B cell (primary cell): Measurements from ENCODE around the gene POLR2B. TPM values are rescaled to one million over a fixed set of nuclear protein-coding genes. Genes with fewer than 3 reads are reported as not detected.

Source experiments
- ATAC-seq: fragments of 200-7000 bp; cut with Tn5 transposase; one replicate; pipeline ENCODE4 v1.10.0; 2021; ENCODE audit warnings: low read depth, mild to moderate bottlenecking, moderate number of reproducible peaks, moderate library complexity
- CTCF ChIA-PET: fragments of 350-600 bp; sonication (Branson Sonifier 250); formaldehyde crosslinking; loops from one replicate; lab custom pipeline; 2021; ENCODE audit warnings: antibody characterized with exemption, inconsistent platforms; lab: Charles Lee
- POLR2A ChIA-PET: fragments of 350-600 bp; sonication (Branson Sonifier 250); formaldehyde crosslinking; loops from one replicate; lab custom pipeline; 2021; ENCODE audit warnings: antibody characterized with exemption; lab: Charles Lee
- DNase-seq: peaks from one replicate; pipeline ENCODE4 v3.0.0; 2013
- H2AFZ ChIP-seq: 2 replicates; pipeline ENCODE4 v1.6.1; 2012; ENCODE audit warnings: mild to moderate bottlenecking, low read depth, low read length; ENCODE audit not compliant: insufficient read depth, poor library complexity, severe bottlenecking
- H3K27ac ChIP-seq, 2 donors: 1 replicate in 1 of 2; 2 replicates in 1 of 2; pipeline ENCODE4 v1.5.1; 2012 to 2013; ENCODE audit warnings: low read length in 2 of 2, mild to moderate bottlenecking in 2 of 2, moderate library complexity in 1 of 2
- H3K27me3 ChIP-seq, 4 experiments: fragments of 200-600 bp in 1 of 4; sonication (generic) in 1 of 4; replicated peaks in 1 of 4; 1 replicate in 2 of 4; 2 replicates in 2 of 4; pipeline versions ENCODE4 v1.6.1 to v1.7.0; 2013 to 2016; ENCODE audit warnings: low read length in 3 of 4, mild to moderate bottlenecking in 2 of 4, mixed read lengths in 1 of 4, moderate library complexity in 1 of 4; ENCODE audit not compliant: insufficient read depth in 4 of 4, control insufficient read depth in 3 of 4; ENCODE audit errors: control extremely low read depth in 1 of 4
- H3K36me3 ChIP-seq, 2 experiments: replicated peaks in 1 of 2; 1 replicate in 1 of 2; 2 replicates in 1 of 2; pipeline versions ENCODE4 v1.6.1 to v1.7.1; 2013; ENCODE audit warnings: low read length in 1 of 2; ENCODE audit not compliant: insufficient read depth in 2 of 2, control insufficient read depth in 1 of 2; ENCODE audit errors: control extremely low read depth in 1 of 2, extremely low read depth in 1 of 2
- H3K4me1 ChIP-seq, 2 donors: fragments of 200-600 bp in 1 of 2; sonication (generic) in 1 of 2; 1 replicate in 1 of 2; 2 replicates in 1 of 2; pipeline versions ENCODE4 v1.5.1 to v1.6.1; 2013 to 2017; ENCODE audit warnings: low read length in 2 of 2; ENCODE audit not compliant: control insufficient read depth in 2 of 2, insufficient read depth in 2 of 2
- H3K4me2 ChIP-seq: replicated peaks from 2 replicates; pipeline ENCODE3; 2012; ENCODE audit warnings: mild to moderate bottlenecking, low read depth, low read length; ENCODE audit not compliant: poor library complexity, severe bottlenecking
- H3K4me3 ChIP-seq, 5 experiments: fragments of 200-600 bp in 1 of 5; sonication (generic) in 1 of 5; 1 replicate in 3 of 5; 2 replicates in 2 of 5; pipeline versions ENCODE4 v1.5.1 to v1.7.0; 2011 to 2016; ENCODE audit warnings: low read length in 4 of 5, mild to moderate bottlenecking in 4 of 5, low read depth in 2 of 5, control low read depth in 1 of 5, moderate library complexity in 1 of 5; ENCODE audit not compliant: insufficient read depth in 1 of 5; ENCODE audit errors: control extremely low read depth in 1 of 5, extremely low read depth in 1 of 5
- H3K79me2 ChIP-seq: fragments of 200-600 bp; sonication (generic); one replicate; pipeline ENCODE4 v1.6.0; 2016; ENCODE audit warnings: low read length; ENCODE audit not compliant: control insufficient read depth, insufficient read depth
- H3K9ac ChIP-seq: fragments of 200-600 bp; sonication (generic); 2 replicates; pipeline ENCODE4 v1.6.1; 2017; ENCODE audit warnings: mild to moderate bottlenecking, low read length, moderate library complexity
- H3K9me3 ChIP-seq, 3 donors: one replicate each; pipeline versions ENCODE4 v1.6.1 to v1.7.1; 2013; ENCODE audit warnings: low read length in 2 of 3; ENCODE audit not compliant: control insufficient read depth in 2 of 3, insufficient read depth in 1 of 3; ENCODE audit errors: control extremely low read depth in 1 of 3
- H4K20me1 ChIP-seq: 2 replicates; pipeline ENCODE4 v1.6.0; 2012; ENCODE audit warnings: mild to moderate bottlenecking, low read length; ENCODE audit not compliant: insufficient read depth, control insufficient read depth, poor library complexity, severe bottlenecking
- H3K27ac Mint-ChIP-seq: one replicate; pipeline ENCODE4 v1.8.0; 2021; ENCODE audit warnings: mixed read lengths
- H3K27me3 Mint-ChIP-seq: one replicate; pipeline ENCODE4 v1.8.0; 2021; ENCODE audit warnings: mixed read lengths
- H3K4me1 Mint-ChIP-seq: one replicate; pipeline ENCODE4 v1.8.0; 2021; ENCODE audit warnings: mixed read lengths
- H3K4me3 Mint-ChIP-seq: one replicate; pipeline ENCODE4 v1.8.0; 2021; ENCODE audit warnings: mixed read lengths
- H3K9me3 Mint-ChIP-seq: one replicate; pipeline ENCODE4 v1.8.0; 2022; ENCODE audit warnings: mixed read lengths; ENCODE audit not compliant: insufficient read depth
- EZH2 ChIP-seq: IDR thresholded peaks from 2 replicates; pipeline ENCODE4 v1.6.1; 2012; ENCODE audit warnings: borderline replicate concordance, low read depth, mild to moderate bottlenecking, moderate library complexity, low read length; ENCODE audit not compliant: insufficient read depth, poor library complexity, severe bottlenecking
- WGBS: methylation state at CpG from one replicate; pipeline ENCODE4 v1.1.5; 2013; ENCODE audit warnings: missing lambda C conversion rate; ENCODE audit not compliant: insufficient coverage; 5-methylcytosine and 5-hydroxymethylcytosine counted together
- intact Hi-C: fragments of 100-400 bp; cut with micrococcal nuclease; formaldehyde crosslinking; loops from one replicate; pipeline ENCODE4 v1.10.0; 2022
- polyA plus RNA-seq: library from polyadenylated mRNA; depleted of rRNA; stranded (reverse); fragments of >200 nt; gene quantifications from 2 replicates; pipeline ENCODE4 v1.2.3, GENCODE V29; 2012
- total RNA-seq, 2 donors: library from RNA; stranded (reverse); fragments of 120-200 nt in 1 of 2; gene quantifications; 1 replicate in 1 of 2; 2 replicates in 1 of 2; pipeline versions ENCODE4 v1.2.3 to v1.2.4, GENCODE V29; 2013 to 2022
- TF ChIP-seq, protein P1 (sequence below): fragments of 200-600 bp; IDR thresholded peaks from one replicate; pipeline ENCODE4 v1.8.0; 2022; ENCODE audit warnings: antibody characterized with exemption, mild to moderate bottlenecking

Gene POLR2B
- total and polyA plus RNA-seq, 2 donors (not counting 1 experiment from before 2014, with no cell fraction given), result 37.5 to 108 TPM

- H4K20me1 ChIP-seq, result no peaks in the 10 kb centered on the region
- no peak for TF ChIP-seq EZH2
- TF ChIP-seq, protein P1, sequence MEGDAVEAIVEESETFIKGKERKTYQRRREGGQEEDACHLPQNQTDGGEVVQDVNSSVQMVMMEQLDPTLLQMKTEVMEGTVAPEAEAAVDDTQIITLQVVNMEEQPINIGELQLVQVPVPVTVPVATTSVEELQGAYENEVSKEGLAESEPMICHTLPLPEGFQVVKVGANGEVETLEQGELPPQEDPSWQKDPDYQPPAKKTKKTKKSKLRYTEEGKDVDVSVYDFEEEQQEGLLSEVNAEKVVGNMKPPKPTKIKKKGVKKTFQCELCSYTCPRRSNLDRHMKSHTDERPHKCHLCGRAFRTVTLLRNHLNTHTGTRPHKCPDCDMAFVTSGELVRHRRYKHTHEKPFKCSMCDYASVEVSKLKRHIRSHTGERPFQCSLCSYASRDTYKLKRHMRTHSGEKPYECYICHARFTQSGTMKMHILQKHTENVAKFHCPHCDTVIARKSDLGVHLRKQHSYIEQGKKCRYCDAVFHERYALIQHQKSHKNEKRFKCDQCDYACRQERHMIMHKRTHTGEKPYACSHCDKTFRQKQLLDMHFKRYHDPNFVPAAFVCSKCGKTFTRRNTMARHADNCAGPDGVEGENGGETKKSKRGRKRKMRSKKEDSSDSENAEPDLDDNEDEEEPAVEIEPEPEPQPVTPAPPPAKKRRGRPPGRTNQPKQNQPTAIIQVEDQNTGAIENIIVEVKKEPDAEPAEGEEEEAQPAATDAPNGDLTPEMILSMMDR, result no peak
- POLR2A ChIA-PET, result no interaction called here
- Mint-ChIP-seq H3K4me1 (no peaks in the 10 kb centered on the region), H3K4me3 (no peak overlapping the region), H3K27me3 (peaks cover 8% of the 10 kb centered on the region), H3K27ac (no peak overlapping the region), H3K9me3 (peaks cover 2% of the 10 kb centered on the region)
- H3K4me1 ChIP-seq, result no peaks in the 10 kb centered on the region
- no peak overlapping the region for H3K27ac ChIP-seq
- CTCF ChIA-PET, result no interaction called here
- WGBS, result no CpG with 5 or more reads among the region's 2 CpGs
- no peak overlapping the region for H3K4me3 ChIP-seq
- no peaks in the 10 kb centered on the region for H3K79me2 ChIP-seq
- no peaks in the 10 kb centered on the region for H3K9me3 ChIP-seq
- no peaks in the 10 kb centered on the region for H3K36me3 ChIP-seq
- intact Hi-C loops, result no loop called here
- DNase-seq (no peak), ATAC-seq (no peak)
- no peak overlapping the region for H2AFZ ChIP-seq
- no peak overlapping the region for H3K9ac ChIP-seq
- no peaks in the 10 kb centered on the region for H3K27me3 ChIP-seq
- no peak overlapping the region for H3K4me2 ChIP-seq
These were observed 85.4 kb downstream of the POLR2B start for GRCh38 chr4:57064120-57064519.

- POLR2A ChIA-PET, result no interaction called here
- Histone ChIP-seq H3K4me1 (no peaks in the 10 kb centered on the region), H3K27me3 (no peaks in the 10 kb centered on the region), H2AFZ (no peak overlapping the region), H3K4me2 (no peak overlapping the region), H3K79me2 (no peaks in the 10 kb centered on the region), H3K4me3 (no peak overlapping the region), H3K36me3 (no peaks in the 10 kb centered on the region), H4K20me1 (no peaks in the 10 kb centered on the region), H3K9me3 (no peaks in the 10 kb centered on the region), H3K27ac (no peak overlapping the region), H3K9ac (no peak overlapping the region)
- ATAC-seq (no peak), DNase-seq (no peak)
- no peaks in the 10 kb centered on the region for H3K9me3 Mint-ChIP-seq
- TF ChIP-seq EZH2, result no peak
- TF ChIP-seq, protein P1, result no peak
- CTCF ChIA-PET, result no interaction called here
- peaks cover 5% of the 10 kb centered on the region for H3K27me3 Mint-ChIP-seq
- H3K4me1 Mint-ChIP-seq, result no peaks in the 10 kb centered on the region
- H3K4me3 Mint-ChIP-seq, result no peak overlapping the region
- no peak overlapping the region for H3K27ac Mint-ChIP-seq
- 94% methylated on average over 18 of the region's 20 CpGs for WGBS
- intact Hi-C loops, result no loop called here
These were observed 86.4 kb downstream of the POLR2B start for GRCh38 chr4:57064811-57065711.
